Panc1 (cell line): Measurements from ENCODE around the gene SCAMP5.

Experiments
- POLR2AphosphoS5 ChIP-seq: IDR thresholded peaks from 2 replicates; pipeline ENCODE4 v1.6.1; 2012; ENCODE audit warnings: mild to moderate bottlenecking, low read depth, low read length, moderate library complexity
- SIN3A ChIP-seq: IDR thresholded peaks from 2 replicates; pipeline ENCODE4 v1.6.1; 2012; ENCODE audit warnings: low read depth, mild to moderate bottlenecking, low read length, moderate library complexity, borderline replicate concordance; ENCODE audit not compliant: insufficient read depth
- TCF7L2 ChIP-seq: IDR thresholded peaks from 2 replicates; pipeline ENCODE4 v1.6.1; 2011; ENCODE audit warnings: mild to moderate bottlenecking, low read depth, low read length, inconsistent platforms
- TF ChIP-seq, protein P1 (sequence below): fragments of 450-650 bp; IDR thresholded peaks from 2 replicates; pipeline ENCODE4 v1.5.1; 2017; ENCODE audit warnings: mild to moderate bottlenecking
- TF ChIP-seq, protein P2 (sequence below), 2 experiments: IDR thresholded peaks; 2 replicates each; pipeline ENCODE4 v1.6.1; 2011 to 2012; ENCODE audit warnings: low read depth in 2 of 2, control low read depth in 1 of 2, low read length in 1 of 2, mild to moderate bottlenecking in 1 of 2, moderate library complexity in 1 of 2; ENCODE audit not compliant: insufficient read depth in 1 of 2

DNA sequence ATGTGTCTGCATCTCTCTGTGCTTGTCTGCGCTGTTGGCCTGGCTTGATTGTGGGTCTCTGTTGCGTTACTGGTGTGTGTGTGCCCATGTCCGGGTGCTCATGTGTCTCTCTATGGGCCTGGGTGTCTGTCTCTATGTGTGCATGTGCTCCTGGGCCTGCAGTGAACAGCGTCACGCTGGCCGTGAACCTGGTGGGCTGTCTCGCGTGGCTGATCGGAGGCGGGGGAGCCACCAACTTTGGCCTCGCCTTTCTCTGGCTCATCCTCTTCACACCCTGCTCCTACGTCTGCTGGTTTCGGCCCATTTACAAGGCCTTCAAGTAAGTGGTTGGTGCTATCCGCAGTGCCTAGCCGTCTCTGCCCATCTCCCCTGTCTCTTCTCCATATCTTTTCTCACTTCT lies 21.1 kb downstream of the SCAMP5 start:
- TF ChIP-seq, protein P1, sequence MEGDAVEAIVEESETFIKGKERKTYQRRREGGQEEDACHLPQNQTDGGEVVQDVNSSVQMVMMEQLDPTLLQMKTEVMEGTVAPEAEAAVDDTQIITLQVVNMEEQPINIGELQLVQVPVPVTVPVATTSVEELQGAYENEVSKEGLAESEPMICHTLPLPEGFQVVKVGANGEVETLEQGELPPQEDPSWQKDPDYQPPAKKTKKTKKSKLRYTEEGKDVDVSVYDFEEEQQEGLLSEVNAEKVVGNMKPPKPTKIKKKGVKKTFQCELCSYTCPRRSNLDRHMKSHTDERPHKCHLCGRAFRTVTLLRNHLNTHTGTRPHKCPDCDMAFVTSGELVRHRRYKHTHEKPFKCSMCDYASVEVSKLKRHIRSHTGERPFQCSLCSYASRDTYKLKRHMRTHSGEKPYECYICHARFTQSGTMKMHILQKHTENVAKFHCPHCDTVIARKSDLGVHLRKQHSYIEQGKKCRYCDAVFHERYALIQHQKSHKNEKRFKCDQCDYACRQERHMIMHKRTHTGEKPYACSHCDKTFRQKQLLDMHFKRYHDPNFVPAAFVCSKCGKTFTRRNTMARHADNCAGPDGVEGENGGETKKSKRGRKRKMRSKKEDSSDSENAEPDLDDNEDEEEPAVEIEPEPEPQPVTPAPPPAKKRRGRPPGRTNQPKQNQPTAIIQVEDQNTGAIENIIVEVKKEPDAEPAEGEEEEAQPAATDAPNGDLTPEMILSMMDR: no peak
- TF ChIP-seq TCF7L2 (no peak), POLR2AphosphoS5 (no peak), SIN3A (no peak)
- TF ChIP-seq, protein P2, sequence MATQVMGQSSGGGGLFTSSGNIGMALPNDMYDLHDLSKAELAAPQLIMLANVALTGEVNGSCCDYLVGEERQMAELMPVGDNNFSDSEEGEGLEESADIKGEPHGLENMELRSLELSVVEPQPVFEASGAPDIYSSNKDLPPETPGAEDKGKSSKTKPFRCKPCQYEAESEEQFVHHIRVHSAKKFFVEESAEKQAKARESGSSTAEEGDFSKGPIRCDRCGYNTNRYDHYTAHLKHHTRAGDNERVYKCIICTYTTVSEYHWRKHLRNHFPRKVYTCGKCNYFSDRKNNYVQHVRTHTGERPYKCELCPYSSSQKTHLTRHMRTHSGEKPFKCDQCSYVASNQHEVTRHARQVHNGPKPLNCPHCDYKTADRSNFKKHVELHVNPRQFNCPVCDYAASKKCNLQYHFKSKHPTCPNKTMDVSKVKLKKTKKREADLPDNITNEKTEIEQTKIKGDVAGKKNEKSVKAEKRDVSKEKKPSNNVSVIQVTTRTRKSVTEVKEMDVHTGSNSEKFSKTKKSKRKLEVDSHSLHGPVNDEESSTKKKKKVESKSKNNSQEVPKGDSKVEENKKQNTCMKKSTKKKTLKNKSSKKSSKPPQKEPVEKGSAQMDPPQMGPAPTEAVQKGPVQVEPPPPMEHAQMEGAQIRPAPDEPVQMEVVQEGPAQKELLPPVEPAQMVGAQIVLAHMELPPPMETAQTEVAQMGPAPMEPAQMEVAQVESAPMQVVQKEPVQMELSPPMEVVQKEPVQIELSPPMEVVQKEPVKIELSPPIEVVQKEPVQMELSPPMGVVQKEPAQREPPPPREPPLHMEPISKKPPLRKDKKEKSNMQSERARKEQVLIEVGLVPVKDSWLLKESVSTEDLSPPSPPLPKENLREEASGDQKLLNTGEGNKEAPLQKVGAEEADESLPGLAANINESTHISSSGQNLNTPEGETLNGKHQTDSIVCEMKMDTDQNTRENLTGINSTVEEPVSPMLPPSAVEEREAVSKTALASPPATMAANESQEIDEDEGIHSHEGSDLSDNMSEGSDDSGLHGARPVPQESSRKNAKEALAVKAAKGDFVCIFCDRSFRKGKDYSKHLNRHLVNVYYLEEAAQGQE (IDR thresholded peaks at IDR 0.05; ENCODE audit: insufficient read depth in 1 of 2, low read depth in 2 of 2, low read length in 1 of 2): no peak
